Bronchial epithelial cell (primary cell): Measurements from ENCODE around the gene ZKSCAN4. TPM values are rescaled to one million over a fixed set of nuclear protein-coding genes. Genes with fewer than 3 reads are reported as not detected.

Experiments used
- DNase-seq: peaks from one replicate; pipeline ENCODE4 v3.0.0-alpha.2; 2010; ENCODE audit warnings: low read depth
- FAIRE-seq: peaks from 2 replicates; lab custom pipeline; 2011; peaks lifted over from hg19 to GRCh38; lab: Jason Lieb, UNC
- H3K27me3 ChIP-seq: 2 replicates; pipeline ENCODE4 v1.5.1; 2011; ENCODE audit warnings: low read length; ENCODE audit not compliant: control insufficient read depth, insufficient read depth
- H3K36me3 ChIP-seq: 2 replicates; pipeline ENCODE4 v1.5.1; 2011; ENCODE audit warnings: low read length; ENCODE audit not compliant: control insufficient read depth, insufficient read depth
- H3K4me3 ChIP-seq: 2 replicates; pipeline ENCODE4 v1.5.1; 2011; ENCODE audit warnings: mild to moderate bottlenecking, low read depth, low read length, control low read depth
- CTCF ChIP-seq: IDR thresholded peaks from 2 replicates; pipeline ENCODE4 v1.5.1; 2011; ENCODE audit warnings: mild to moderate bottlenecking, moderate library complexity, low read length, control low read depth, inconsistent platforms; ENCODE audit not compliant: insufficient read depth, severe bottlenecking
- total RNA-seq: library from RNA; depleted of rRNA; stranded (reverse); fragments of >200 nt; gene quantifications from 2 replicates; pipeline ENCODE4 v1.2.1, GENCODE V29; 2014

The ZKSCAN4 gene
- total RNA-seq, 1 donor from 2014 or later = 5.5 TPM

- DNase-seq (no peak), FAIRE-seq (no peak)
- TF ChIP-seq CTCF = no peak
- no peaks in the 10 kb centered on the region for H3K27me3 ChIP-seq
- H3K36me3 ChIP-seq = peaks cover 4% of the 10 kb centered on the region
- H3K4me3 ChIP-seq = peak overlapping the region; percentile 83
Measured at GRCh38 chr6:28267695-28268059, 15.6 kb upstream of the ZKSCAN4 start.

- DNase-seq (peak; percentile 80), FAIRE-seq (no peak)
- Histone ChIP-seq H3K4me3 (peak within 1 kb of the TSS; percentile 83), H3K36me3 (peaks cover 2% of the 10 kb centered on the region), H3K27me3 (no peaks in the 10 kb centered on the region)
- TF ChIP-seq CTCF = no peak
Measured at GRCh38 chr6:28266962-28267694, 15.1 kb upstream of the ZKSCAN4 start, which contains the start of gene ZSCAN26. ZSCAN26 (plus strand) TSS chr6:28267143; CDS start chr6:28271920, 4,777 bp downstream.

GRCh38 chr6:28266563-28266961, 14.5 kb upstream of the ZKSCAN4 start:
- Histone ChIP-seq H3K36me3 (no peaks in the 10 kb centered on the region), H3K4me3 (peak overlapping the region; percentile 83), H3K27me3 (no peaks in the 10 kb centered on the region)
- DNase-seq = no peak
- no peak for TF ChIP-seq CTCF
- FAIRE-seq = no peak

GRCh38 chr6:28264834-28265401, 12.8 kb upstream of the ZKSCAN4 start:
- Histone ChIP-seq H3K27me3 (no peaks in the 10 kb centered on the region), H3K4me3 (no peak overlapping the region), H3K36me3 (no peaks in the 10 kb centered on the region)
- DNase-seq = no peak
- FAIRE-seq = no peak
- TF ChIP-seq CTCF = no peak

DNA sequence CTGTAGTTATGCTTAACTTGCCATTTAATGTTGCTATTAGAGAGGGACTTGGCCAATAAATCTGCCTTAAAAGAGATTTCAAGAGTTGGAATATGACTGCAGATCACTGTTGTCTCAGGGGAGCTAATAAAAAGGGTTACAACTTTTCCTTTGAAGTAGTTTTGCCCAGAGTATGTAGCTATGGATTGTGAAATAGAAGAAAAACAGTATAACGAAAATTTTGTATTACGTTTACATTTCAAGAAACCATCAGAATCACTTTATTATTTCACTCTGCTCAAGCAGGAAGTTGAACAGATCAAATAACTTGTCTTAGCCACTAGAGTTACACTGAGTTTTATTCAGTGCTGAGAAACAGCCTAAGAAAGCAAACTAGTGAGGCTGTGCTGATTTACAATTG, 11.9 kb upstream of the ZKSCAN4 start:
- Histone ChIP-seq H3K27me3 (no peaks in the 10 kb centered on the region), H3K36me3 (no peaks in the 10 kb centered on the region), H3K4me3 (no peak overlapping the region)
- DNase-seq (no peak), FAIRE-seq (no peak)
- no peak for TF ChIP-seq CTCF
